GM18907 (cell line): ENCODE measurements around the gene TLE4.

Experiments used
- ATAC-seq: cut with Tn5 transposase; IDR thresholded peaks from one replicate; pipeline ENCODE4 v1.9.1; 2021; ENCODE audit warnings: mild to moderate bottlenecking, moderate library complexity; ENCODE audit not compliant: unreplicated experiment

Gene TLE4

GRCh38 chr9:79570448-79571308 lies 1.1 kb upstream of the TLE4 start:
- ATAC-seq: no peak

GRCh38 chr9:79572032-79572607 lies 355 bp downstream of the TLE4 start:
- no peak for ATAC-seq

GRCh38 chr9:79572608-79573411 lies 1.0 kb downstream of the TLE4 start:
- ATAC-seq: no peak

- no peak for ATAC-seq
Measured at GRCh38 chr9:79573412-79573923, 1.7 kb downstream of the TLE4 start.

- ATAC-seq: no peak
Measured at GRCh38 chr9:79574136-79574535, 2.4 kb downstream of the TLE4 start.

GRCh38 chr9:79574781-79575180 lies 3.0 kb downstream of the TLE4 start:
- ATAC-seq: no peak

GRCh38 chr9:79575547-79575946 lies 3.8 kb downstream of the TLE4 start:
- no peak for ATAC-seq

GRCh38 chr9:79577969-79578723 lies 6.4 kb downstream of the TLE4 start:
- ATAC-seq: no peak

- ATAC-seq: no peak
Measured at GRCh38 chr9:79578891-79579290, 7.1 kb downstream of the TLE4 start.

GRCh38 chr9:79579624-79580023 lies 7.9 kb downstream of the TLE4 start:
- no peak for ATAC-seq

GRCh38 chr9:79580055-79580454 lies 8.3 kb downstream of the TLE4 start:
- ATAC-seq: no peak

- no peak for ATAC-seq
Measured at GRCh38 chr9:79581388-79581787, 9.6 kb downstream of the TLE4 start.

- ATAC-seq: no peak
Measured at GRCh38 chr9:79581794-79582193, 10.0 kb downstream of the TLE4 start.

- ATAC-seq: peak; percentile 54
Measured at GRCh38 chr9:79583952-79584654, 12.3 kb downstream of the TLE4 start.

- no peak for ATAC-seq
Measured at GRCh38 chr9:79584655-79584982, 12.9 kb downstream of the TLE4 start.

GRCh38 chr9:79588488-79589223 lies 16.9 kb downstream of the TLE4 start:
- no peak for ATAC-seq

GRCh38 chr9:79591458-79591857 lies 19.7 kb downstream of the TLE4 start:
- ATAC-seq: no peak

- ATAC-seq: peak; percentile 43
Measured at GRCh38 chr9:79592726-79593493, 21.1 kb downstream of the TLE4 start.
